ENCODE measurements around the gene AKR1C8.
"Not testable (repeated sequence)": the region's sequence is repeated elsewhere in the genome, so short reads cannot be mapped to it uniquely, and the experiment has no call there.

The AKR1C8 gene

GRCh38 chr10:5147981-5148677 lies 36.8 kb downstream of the AKR1C8 start:
- CTCF ChIA-PET, result no interaction called here
- Mint-ChIP-seq H3K4me1 (no peaks in the 10 kb centered on the region), H3K36me3 (no peaks in the 10 kb centered on the region)

DNA sequence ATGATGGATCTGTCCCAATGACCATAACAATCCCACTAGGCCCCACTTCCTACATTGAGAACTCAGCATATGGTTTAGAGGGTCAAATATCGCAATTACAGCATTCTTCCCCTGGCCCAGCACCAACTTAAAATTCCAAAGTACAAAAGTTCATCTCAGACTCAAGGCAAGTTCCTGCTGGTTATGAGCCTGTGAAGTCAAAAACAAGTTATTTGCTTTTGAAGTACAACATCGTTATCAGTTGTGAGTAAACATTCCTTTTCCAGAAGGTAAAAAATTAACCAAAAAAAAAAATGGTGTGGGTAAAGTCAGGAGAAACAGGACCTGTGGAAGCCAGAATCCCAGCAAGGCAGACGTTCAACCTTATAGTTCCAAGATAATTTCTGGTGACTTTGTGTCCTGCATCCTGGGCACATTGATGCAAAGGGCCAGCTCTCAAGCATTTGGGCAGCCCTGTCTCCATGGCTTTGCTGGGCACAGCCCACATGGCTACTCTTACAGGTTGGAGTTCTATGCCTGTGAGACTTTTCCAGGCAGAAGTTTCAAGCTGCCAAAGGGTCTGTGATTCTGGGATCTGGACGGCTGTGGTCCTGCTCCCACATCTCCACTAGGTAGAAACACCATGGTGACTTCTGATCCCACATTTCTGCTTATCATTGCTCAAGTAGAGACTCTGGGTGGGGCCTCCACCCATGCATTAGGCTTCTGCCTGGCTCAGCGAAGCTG lies 37.5 kb downstream of the AKR1C8 start:
- no peak for DNase-seq
- CTCF ChIA-PET, result no interaction called here
- Mint-ChIP-seq H3K4me1 (no peaks in the 10 kb centered on the region), H3K27me3 (peaks cover 4% of the 10 kb centered on the region), H3K36me3 (no peaks in the 10 kb centered on the region), H3K9me3 (peaks cover 2% of the 10 kb centered on the region), H3K27ac (no peak overlapping the region), H3K4me3 (no peak overlapping the region)

More at GRCh38 chr10:5147981-5148677, 36.8 kb downstream of the AKR1C8 start:
- DNase-seq, result no peak
- Mint-ChIP-seq H3K27ac (no peak overlapping the region), H3K27me3 (peaks cover 2% of the 10 kb centered on the region), H3K4me3 (no peak overlapping the region), H3K9me3 (peaks cover 2% of the 10 kb centered on the region)

GRCh38 chr10:5146920-5147254 lies 38.1 kb downstream of the AKR1C8 start:
- CTCF ChIA-PET, result no interaction called here

DNA sequence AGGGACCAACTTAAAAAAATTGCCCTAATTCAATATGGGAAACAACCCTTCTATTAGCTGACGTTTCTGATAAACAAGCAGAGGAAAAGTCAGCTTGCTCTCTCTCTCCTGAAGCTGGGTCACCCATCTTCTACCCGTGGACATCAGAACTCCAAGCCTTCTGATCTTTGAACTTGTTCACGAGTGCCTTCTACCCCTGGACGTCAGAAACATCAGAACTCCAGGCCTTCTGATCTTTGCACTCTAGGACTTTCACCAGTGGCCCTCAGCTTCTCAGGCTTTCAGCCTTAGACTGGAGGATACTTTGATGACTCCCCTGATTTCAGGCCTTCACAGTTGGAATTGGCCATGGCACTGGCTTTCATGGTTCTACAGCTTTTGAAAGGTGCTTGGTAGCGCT lies 41.8 kb downstream of the AKR1C8 start:
- Mint-ChIP-seq H3K4me3 (no peak overlapping the region), H3K27ac (no peak overlapping the region), H3K4me1 (no peaks in the 10 kb centered on the region), H3K36me3 (no peaks in the 10 kb centered on the region), H3K27me3 (peaks cover 4% of the 10 kb centered on the region), H3K9me3 (peaks cover 5% of the 10 kb centered on the region)
- CTCF ChIA-PET, result no interaction called here
- no peak for DNase-seq

More at GRCh38 chr10:5146920-5147254, 38.1 kb downstream of the AKR1C8 start:
- Mint-ChIP-seq H3K9me3 (peaks cover 2% of the 10 kb centered on the region), H3K4me3 (no peak overlapping the region), H3K4me1 (no peaks in the 10 kb centered on the region), H3K27ac (no peak overlapping the region), H3K27me3 (peaks cover 4% of the 10 kb centered on the region), H3K36me3 (no peaks in the 10 kb centered on the region)
- DNase-seq, result no peak

DNA sequence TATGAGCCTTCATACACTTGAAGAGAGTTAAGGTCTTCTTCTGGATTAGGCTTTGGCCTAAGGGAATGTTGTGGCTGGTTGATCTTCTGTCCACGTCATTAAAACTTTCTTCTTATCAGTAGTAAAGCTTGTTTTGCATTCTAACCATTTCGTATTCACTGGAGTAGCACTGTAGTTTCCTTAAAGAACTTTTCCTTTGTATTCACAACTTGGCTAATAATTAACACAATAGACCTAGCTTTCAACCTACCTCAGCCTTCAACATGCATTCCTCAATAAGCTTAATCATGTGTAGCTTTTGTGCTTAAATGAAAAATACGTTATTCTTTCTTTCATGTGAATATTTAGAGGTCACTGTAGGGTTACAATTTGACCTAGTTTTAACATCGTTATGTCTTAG lies 42.8 kb downstream of the AKR1C8 start:
- no peak overlapping the region for H3K27ac Mint-ChIP-seq
- H3K36me3 Mint-ChIP-seq, result no peaks in the 10 kb centered on the region
- H3K27me3 Mint-ChIP-seq, result peaks cover 4% of the 10 kb centered on the region
- CTCF ChIA-PET, result no interaction called here
- no peak overlapping the region for H3K4me3 Mint-ChIP-seq
- H3K4me1 Mint-ChIP-seq, result no peaks in the 10 kb centered on the region
- DNase-seq, result no peak
- peaks cover 14% of the 10 kb centered on the region for H3K9me3 Mint-ChIP-seq

- H3K36me3 Mint-ChIP-seq, H3K4me1 Mint-ChIP-seq, H3K27ac Mint-ChIP-seq, CTCF ChIA-PET, H3K4me3 Mint-ChIP-seq, H3K27me3 Mint-ChIP-seq, DNase-seq: not testable (repeated sequence)
- peaks cover 23% of the 10 kb centered on the region for H3K9me3 Mint-ChIP-seq
Measured at GRCh38 chr10:5137699-5138098, 47.3 kb downstream of the AKR1C8 start.

GRCh38 chr10:5136468-5137087 lies 48.4 kb downstream of the AKR1C8 start:
- no peak overlapping the region for H3K27ac Mint-ChIP-seq
- H3K27me3 Mint-ChIP-seq, result no peaks in the 10 kb centered on the region
- peaks cover 23% of the 10 kb centered on the region for H3K9me3 Mint-ChIP-seq
- H3K36me3 Mint-ChIP-seq, result no peaks in the 10 kb centered on the region
- CTCF ChIA-PET, result no interaction called here
- DNase-seq, result no peak
- no peaks in the 10 kb centered on the region for H3K4me1 Mint-ChIP-seq
- no peak overlapping the region for H3K4me3 Mint-ChIP-seq

GRCh38 chr10:5135581-5135980 lies 49.4 kb downstream of the AKR1C8 start:
- Mint-ChIP-seq H3K4me1 (no peaks in the 10 kb centered on the region), H3K27ac (no peak overlapping the region), H3K9me3 (peaks cover 23% of the 10 kb centered on the region), H3K27me3 (no peaks in the 10 kb centered on the region), H3K4me3 (no peak overlapping the region), H3K36me3 (no peaks in the 10 kb centered on the region)
- CTCF ChIA-PET, result no interaction called here
- DNase-seq, result no peak

- peaks cover 10% of the 10 kb centered on the region for H3K27me3 Mint-ChIP-seq
- H3K27ac Mint-ChIP-seq, result no peak overlapping the region
- CTCF ChIA-PET, result interaction anchor here (0.5 kb wide), 1 partner anchor 23 kb away, joined by 3 read pairs; no protein-coding TSS in a partner anchor
- H3K36me3 Mint-ChIP-seq, result no peaks in the 10 kb centered on the region
- H3K9me3 Mint-ChIP-seq, result peaks cover 2% of the 10 kb centered on the region
- no peaks in the 10 kb centered on the region for H3K4me1 Mint-ChIP-seq
- no peak overlapping the region for H3K4me3 Mint-ChIP-seq
- no peak for DNase-seq
Measured at GRCh38 chr10:5125315-5126044, 59.5 kb downstream of the AKR1C8 start.

DNA sequence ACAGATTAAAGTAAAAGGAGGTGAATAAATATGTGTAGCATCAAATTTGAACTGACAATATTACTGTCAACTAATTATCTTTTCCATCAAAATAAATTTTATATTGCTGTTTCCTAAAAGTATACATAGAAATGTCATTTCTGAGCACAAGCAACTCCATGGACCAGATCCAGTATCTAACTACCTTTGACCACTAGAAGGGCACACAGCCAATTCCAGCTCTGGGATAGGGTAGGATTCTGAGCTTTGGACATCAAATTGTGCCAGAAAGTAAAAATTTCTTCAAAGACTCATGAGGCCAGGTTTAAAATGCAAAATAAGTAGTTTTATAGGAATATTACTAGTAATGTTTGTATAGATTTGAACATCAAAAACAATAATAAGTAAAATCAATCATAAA lies 61.1 kb downstream of the AKR1C8 start:
- Mint-ChIP-seq H3K27me3 (peaks cover 10% of the 10 kb centered on the region), H3K4me3 (no peak overlapping the region), H3K36me3 (no peaks in the 10 kb centered on the region), H3K27ac (no peak overlapping the region), H3K9me3 (peaks cover 2% of the 10 kb centered on the region), H3K4me1 (no peaks in the 10 kb centered on the region)
- DNase-seq, result no peak
- CTCF ChIA-PET, result no interaction called here

- not testable (repeated sequence) for H3K27me3 Mint-ChIP-seq
Measured at GRCh38 chr10:5119997-5120396, 65.0 kb downstream of the AKR1C8 start.

DNA sequence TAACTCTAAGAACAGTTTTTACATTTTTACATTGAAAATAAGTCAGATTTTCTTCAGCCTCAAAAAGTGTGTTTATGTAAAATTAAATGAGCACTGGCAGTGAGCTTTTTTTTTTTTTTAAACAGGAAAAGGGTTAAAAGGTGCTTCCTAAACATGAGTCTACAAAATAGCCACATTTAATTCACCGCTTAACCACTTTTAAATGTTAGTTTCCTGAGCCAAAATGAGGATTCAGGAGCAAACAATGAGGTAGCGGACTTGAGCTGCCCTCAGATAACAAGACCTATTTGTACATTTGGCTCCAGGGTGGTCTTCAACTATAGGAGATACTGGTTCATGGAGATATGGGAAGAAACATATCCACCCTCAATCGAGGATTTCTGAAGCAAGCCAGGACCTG lies 67.9 kb downstream of the AKR1C8 start:
- no peaks in the 10 kb centered on the region for H3K36me3 Mint-ChIP-seq
- H3K4me1 Mint-ChIP-seq, result no peaks in the 10 kb centered on the region
- H3K27ac Mint-ChIP-seq, result no peak overlapping the region
- DNase-seq, result no peak
- H3K9me3 Mint-ChIP-seq, result no peaks in the 10 kb centered on the region
- CTCF ChIA-PET, result no interaction called here
- H3K27me3 Mint-ChIP-seq, result no peaks in the 10 kb centered on the region
- no peak overlapping the region for H3K4me3 Mint-ChIP-seq

More at GRCh38 chr10:5119997-5120396, 65.0 kb downstream of the AKR1C8 start:
- H3K27ac Mint-ChIP-seq, CTCF ChIA-PET, H3K9me3 Mint-ChIP-seq, H3K4me3 Mint-ChIP-seq, H3K4me1 Mint-ChIP-seq, DNase-seq, H3K36me3 Mint-ChIP-seq: not testable (repeated sequence)

DNA sequence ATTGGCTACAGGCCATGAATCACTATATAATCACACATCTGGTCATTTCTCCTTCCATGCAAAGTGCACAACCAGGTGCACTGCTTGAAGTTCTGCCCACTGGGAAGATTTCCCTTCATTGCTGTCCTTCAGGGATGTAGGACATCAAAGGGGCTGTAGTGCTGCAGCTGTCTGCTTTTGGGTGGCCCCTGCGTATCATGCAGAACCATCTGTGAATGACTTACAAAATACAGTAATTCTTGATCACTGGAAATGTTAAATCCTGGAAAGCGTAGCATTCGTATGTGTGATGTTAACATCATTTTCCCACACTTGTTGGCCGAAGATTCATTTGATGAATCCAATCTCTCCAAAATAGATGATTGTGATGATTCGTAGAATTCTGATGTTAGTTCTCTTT lies 68.3 kb downstream of the AKR1C8 start:
- no peaks in the 10 kb centered on the region for H3K36me3 Mint-ChIP-seq
- no peak overlapping the region for H3K4me3 Mint-ChIP-seq
- H3K27me3 Mint-ChIP-seq, result no peaks in the 10 kb centered on the region
- H3K27ac Mint-ChIP-seq, result no peak overlapping the region
- no peaks in the 10 kb centered on the region for H3K9me3 Mint-ChIP-seq
- CTCF ChIA-PET, result no interaction called here
- H3K4me1 Mint-ChIP-seq, result no peaks in the 10 kb centered on the region
- no peak for DNase-seq

DNA sequence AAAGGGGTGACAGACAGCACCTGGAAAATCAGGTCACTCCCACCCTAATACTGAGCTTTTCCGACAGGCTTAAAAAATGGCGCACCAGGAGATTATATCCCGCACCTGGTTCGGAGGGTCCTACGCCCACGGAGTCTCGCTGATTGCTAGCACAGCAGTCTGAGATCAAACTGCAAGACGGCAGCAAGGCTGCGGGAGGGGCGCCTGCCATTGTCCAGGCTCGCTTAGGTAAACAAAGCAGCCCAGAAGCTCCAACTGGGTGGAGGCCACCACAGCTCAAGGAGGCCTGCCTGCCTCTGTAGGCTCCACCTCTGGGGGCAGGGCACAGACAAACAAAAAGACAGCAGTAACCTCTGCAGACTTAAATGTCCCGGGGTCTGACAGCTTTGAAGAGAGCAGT lies 75.1 kb downstream of the AKR1C8 start:
- H3K36me3 Mint-ChIP-seq, H3K27ac Mint-ChIP-seq, H3K9me3 Mint-ChIP-seq, H3K4me1 Mint-ChIP-seq, H3K4me3 Mint-ChIP-seq, H3K27me3 Mint-ChIP-seq, CTCF ChIA-PET, DNase-seq: not testable (repeated sequence)

All from activated naive CD4-positive, alpha-beta T cell treated with anti-CD3 and anti-CD28 coated beads, Interleukin-2, amount 10 ng/mL, durations not matched to agents 7 days and 5 days (primary cell).